ENCODE results near the gene RAI1. TPM values are rescaled to one million over a fixed set of nuclear protein-coding genes. Genes with fewer than 3 reads are reported as not detected.

The RAI1 gene
- total RNA-seq, 1 experiment from 2014 or later, result 86.3 TPM

GRCh38 chr17:17681744-17682292 lies 560 bp downstream of the RAI1 start:
- H3K4me1 ChIP-seq (replicated peaks; ENCODE audit: insufficient read depth), result peaks cover 48% of the 10 kb centered on the region
- peak overlapping the region; percentile 73 for H3K4me3 ChIP-seq
- H3K27me3 ChIP-seq (ENCODE audit: insufficient read depth, low read depth), result no peaks in the 10 kb centered on the region
- H3K9me2 ChIP-seq (ENCODE audit: insufficient read depth), result no peaks in the 10 kb centered on the region
- H3F3A ChIP-seq (ENCODE audit: insufficient read depth, low read depth), result peaks cover 39% of the 10 kb centered on the region
- H3K4me2 ChIP-seq, result peak overlapping the region; percentile 95
- BruUV-seq (replicated peaks), result no TSS peak
- no peaks in the 10 kb centered on the region for H3K9me3 ChIP-seq (ENCODE audit: insufficient read depth, low read depth)
- peak in 1 of 2 experiments; percentile 22 for DNase-seq
- H4K20me1 ChIP-seq (ENCODE audit: insufficient read depth), result no peaks in the 10 kb centered on the region
- peaks cover 49% of the 10 kb centered on the region for H3K79me2 ChIP-seq (ENCODE audit: low read depth)
- intact Hi-C loops (cut with micrococcal nuclease; ENCODE audit: unreplicated experiment), result loop anchor here (1.0 to 2.0 kb wide), 5 partner anchors 92 to 351 kb away; no protein-coding TSS in a partner anchor
- H3K27ac ChIP-seq, result peak overlapping the region; percentile 64
- H2AFZ ChIP-seq, result peak overlapping the region; percentile 81
- TF ChIP-seq EZH2 (IDR thresholded peaks at IDR 0.05; ENCODE audit: low read depth) (no peak), CTCF (conservative IDR thresholded peaks at IDR 0.05) (no peak)
- no peaks in the 10 kb centered on the region for H3K36me3 ChIP-seq (ENCODE audit: low read depth)
- CTCF ChIA-PET, result interaction anchor here (0.6 to 1.0 kb wide), 4 partner anchors 30 to 238 kb away, joined by 3 to 6 read pairs (median 4); no protein-coding TSS in a partner anchor
- POLR2A ChIA-PET (ENCODE audit: unreplicated experiment), result interaction anchor here (0.6 to 0.7 kb wide), 2 partner anchors 56 to 777 kb away, joined by 4 to 24 read pairs; no protein-coding TSS in a partner anchor

DNA sequence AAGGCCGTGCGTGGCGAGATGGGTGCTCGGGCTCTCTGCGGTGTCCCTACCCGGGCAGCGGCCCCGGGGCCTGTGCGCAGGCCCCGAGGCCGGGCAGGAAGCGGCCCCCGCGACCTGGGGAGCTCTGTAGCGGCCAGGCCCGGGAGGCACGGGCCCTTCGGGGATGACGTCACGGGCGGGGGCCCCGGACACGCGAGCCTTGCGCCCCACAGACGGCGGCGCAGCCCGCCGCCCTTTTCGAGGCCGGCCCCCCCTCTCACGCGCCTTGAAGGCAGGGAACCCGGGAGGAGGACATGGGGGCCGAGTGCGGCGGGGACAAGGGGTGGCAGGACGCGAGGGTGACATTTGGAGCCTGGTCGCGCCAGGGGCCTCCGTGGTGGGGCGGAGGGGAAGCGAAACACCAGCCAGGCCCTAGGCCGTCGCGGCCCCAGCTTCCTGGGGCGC lies 1.1 kb downstream of the RAI1 start:
- no peaks in the 10 kb centered on the region for H3K27me3 ChIP-seq (ENCODE audit: insufficient read depth, low read depth)
- TSS peak; percentile 51 for BruUV-seq (replicated peaks)
- peak overlapping the region; percentile 64 for H3K27ac ChIP-seq
- CTCF ChIA-PET, result interaction anchor here (0.5 to 1.0 kb wide), 7 partner anchors 8 to 237 kb away, joined by 3 to 6 read pairs (median 4); no protein-coding TSS in a partner anchor
- no peaks in the 10 kb centered on the region for H3K9me2 ChIP-seq (ENCODE audit: insufficient read depth)
- H3K36me3 ChIP-seq (ENCODE audit: low read depth), result no peaks in the 10 kb centered on the region
- no peak for TF ChIP-seq EZH2 (IDR thresholded peaks at IDR 0.05; ENCODE audit: low read depth)
- no peak for TF ChIP-seq CTCF (conservative IDR thresholded peaks at IDR 0.05)
- peak overlapping the region; percentile 95 for H3K4me2 ChIP-seq
- POLR2A ChIA-PET (ENCODE audit: unreplicated experiment), result interaction anchor here (0.6 to 0.7 kb wide), 3 partner anchors 56 to 777 kb away, joined by 4 to 24 read pairs (median 8); no protein-coding TSS in a partner anchor
- no peaks in the 10 kb centered on the region for H3K9me3 ChIP-seq (ENCODE audit: insufficient read depth, low read depth)
- intact Hi-C loops (cut with micrococcal nuclease; ENCODE audit: unreplicated experiment), result no loop called here
- H4K20me1 ChIP-seq (ENCODE audit: insufficient read depth), result no peaks in the 10 kb centered on the region
- peak in 1 of 2 experiments; percentile 47 for DNase-seq
- peak overlapping the region; percentile 73 for H3K4me3 ChIP-seq
- H3K79me2 ChIP-seq (ENCODE audit: low read depth), result peaks cover 54% of the 10 kb centered on the region
- peak overlapping the region; percentile 81 for H2AFZ ChIP-seq
- peaks cover 39% of the 10 kb centered on the region for H3F3A ChIP-seq (ENCODE audit: insufficient read depth, low read depth)
- H3K4me1 ChIP-seq (replicated peaks; ENCODE audit: insufficient read depth), result peaks cover 48% of the 10 kb centered on the region

DNA sequence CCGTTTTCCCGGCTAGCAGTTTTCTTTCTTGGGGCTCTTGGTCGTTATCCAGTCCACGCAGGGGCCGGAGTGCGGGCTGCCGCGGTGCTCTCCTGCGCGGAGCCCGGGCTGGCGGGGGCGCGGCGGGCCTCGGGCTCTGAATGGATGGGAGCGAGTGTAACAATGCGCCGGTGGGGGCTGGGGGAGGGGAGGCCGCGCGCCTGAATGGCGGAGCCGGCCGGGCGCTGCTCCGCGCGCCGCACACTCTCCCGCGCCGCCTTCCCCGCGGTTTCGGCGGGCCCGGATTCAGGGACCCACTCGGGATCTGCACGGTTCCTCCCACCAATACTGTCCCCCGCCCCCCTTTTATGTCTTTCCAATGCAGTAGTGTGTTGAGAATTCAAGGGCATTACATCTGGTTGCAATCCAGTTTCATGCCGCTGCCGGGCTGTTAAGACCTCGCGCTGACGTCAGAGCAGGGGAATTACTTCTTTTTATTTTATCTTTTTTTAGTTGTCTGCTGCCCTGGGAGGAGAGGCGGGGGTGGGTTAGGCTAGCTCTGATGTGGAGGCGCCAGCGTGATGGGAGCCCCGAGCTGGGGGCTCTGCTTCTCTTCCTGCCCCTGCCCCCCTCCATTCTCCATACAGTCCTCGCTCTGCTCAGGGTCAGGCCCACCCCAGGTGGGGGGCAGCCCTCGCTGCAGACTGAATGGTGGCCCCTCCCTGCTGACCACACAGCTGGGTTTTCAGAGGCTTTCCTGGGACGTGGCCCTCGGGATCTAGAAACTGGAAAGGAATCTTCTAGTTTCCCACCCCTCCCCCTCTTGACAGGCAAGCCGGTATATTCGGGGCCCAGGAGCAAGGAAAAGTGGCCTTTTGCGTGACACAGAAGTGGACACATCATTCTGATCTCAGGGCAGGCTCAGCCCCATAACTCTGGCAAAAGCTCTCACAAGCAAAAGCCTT lies 1.8 kb downstream of the RAI1 start:
- ChIA-PET POLR2A (ENCODE audit: unreplicated experiment) (interaction anchor here (0.6 to 0.7 kb wide), 3 partner anchors 45 to 91 kb away, joined by 5 to 24 read pairs (median 8); no protein-coding TSS in a partner anchor), CTCF (interaction anchor here (0.5 to 1.0 kb wide), 5 partner anchors 7 to 236 kb away, joined by 3 to 6 read pairs (median 4); no protein-coding TSS in a partner anchor)
- Histone ChIP-seq H3K36me3 (ENCODE audit: low read depth) (no peaks in the 10 kb centered on the region), H3K9me3 (ENCODE audit: insufficient read depth, low read depth) (no peaks in the 10 kb centered on the region), H3F3A (ENCODE audit: insufficient read depth, low read depth) (peaks cover 38% of the 10 kb centered on the region), H3K79me2 (ENCODE audit: low read depth) (peaks cover 61% of the 10 kb centered on the region), H2AFZ (peak overlapping the region; percentile 81), H4K20me1 (ENCODE audit: insufficient read depth) (no peaks in the 10 kb centered on the region), H3K27ac (peak overlapping the region; percentile 64), H3K4me2 (peak overlapping the region; percentile 95), H3K4me1 (replicated peaks; ENCODE audit: insufficient read depth) (peaks cover 48% of the 10 kb centered on the region), H3K27me3 (ENCODE audit: insufficient read depth, low read depth) (no peaks in the 10 kb centered on the region), H3K9me2 (ENCODE audit: insufficient read depth) (no peaks in the 10 kb centered on the region), H3K4me3 (peak overlapping the region; percentile 73)
- intact Hi-C loops (cut with micrococcal nuclease; ENCODE audit: unreplicated experiment), result no loop called here
- peak in 1 of 2 experiments; percentile 61 for DNase-seq
- TF ChIP-seq EZH2 (IDR thresholded peaks at IDR 0.05; ENCODE audit: low read depth), result no peak
- BruUV-seq (replicated peaks), result TSS peak; percentile 47

All from PC-9 (cell line).